LHCN-M2 (cell line): Measurements from ENCODE around the gene PROSER3. TPM values are rescaled to one million over a fixed set of nuclear protein-coding genes. Genes with fewer than 3 reads are reported as not detected.
"Not testable (repeated sequence)": the region's sequence is repeated elsewhere in the genome, so short reads cannot be mapped to it uniquely, and the experiment has no call there.

Experiments
- DNase-seq: peaks from one replicate; pipeline ENCODE4 v3.0.0-alpha.2; 2012; ENCODE audit warnings: low read depth
- total RNA-seq: library from RNA; depleted of rRNA; stranded (reverse); fragments of >200 nt; gene quantifications from 2 replicates; pipeline ENCODE4 v1.2.3, GENCODE V29; 2014

The PROSER3 gene
- total RNA-seq, 1 experiment from 2014 or later: 7.2 TPM

DNA sequence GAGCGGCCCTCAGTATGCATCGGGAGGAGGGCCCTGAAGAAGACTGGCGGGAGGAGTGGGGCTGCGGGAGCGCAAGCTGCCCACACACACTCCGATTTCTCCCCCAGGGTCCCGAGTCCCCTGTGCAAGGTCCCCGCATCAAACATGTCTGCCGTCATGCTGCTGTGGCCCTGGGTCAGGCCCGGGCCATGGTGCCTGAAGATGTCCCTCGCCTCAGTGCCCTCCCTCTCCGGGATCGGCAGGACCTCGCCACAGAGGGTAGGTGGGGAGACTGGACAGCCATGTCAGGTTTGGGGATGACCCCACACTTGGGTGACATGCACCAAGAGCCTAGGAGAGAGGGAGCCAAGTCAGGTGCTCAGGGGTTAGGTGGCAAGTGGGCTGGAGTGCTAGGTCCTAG lies 35.5 kb upstream of the PROSER3 start:
- no peak for DNase-seq

DNA sequence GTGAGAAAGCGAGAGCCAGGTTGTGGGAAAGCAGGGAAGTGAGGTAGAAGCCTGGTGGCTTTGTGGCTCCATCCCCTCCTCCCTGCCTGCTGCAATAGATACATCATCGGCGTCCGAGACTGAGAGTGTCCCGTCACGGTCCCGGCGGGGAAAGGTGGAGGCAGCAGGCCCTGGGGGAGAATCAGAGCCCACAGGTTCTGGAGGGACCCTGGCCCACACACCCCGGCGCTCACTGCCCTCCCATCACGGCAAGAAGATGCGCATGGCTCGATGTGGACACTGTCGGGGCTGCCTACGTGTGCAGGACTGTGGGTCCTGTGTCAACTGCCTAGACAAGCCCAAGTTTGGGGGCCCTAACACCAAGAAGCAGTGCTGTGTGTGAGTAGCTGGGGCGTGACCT lies 35.1 kb upstream of the PROSER3 start:
- DNase-seq: no peak

DNA sequence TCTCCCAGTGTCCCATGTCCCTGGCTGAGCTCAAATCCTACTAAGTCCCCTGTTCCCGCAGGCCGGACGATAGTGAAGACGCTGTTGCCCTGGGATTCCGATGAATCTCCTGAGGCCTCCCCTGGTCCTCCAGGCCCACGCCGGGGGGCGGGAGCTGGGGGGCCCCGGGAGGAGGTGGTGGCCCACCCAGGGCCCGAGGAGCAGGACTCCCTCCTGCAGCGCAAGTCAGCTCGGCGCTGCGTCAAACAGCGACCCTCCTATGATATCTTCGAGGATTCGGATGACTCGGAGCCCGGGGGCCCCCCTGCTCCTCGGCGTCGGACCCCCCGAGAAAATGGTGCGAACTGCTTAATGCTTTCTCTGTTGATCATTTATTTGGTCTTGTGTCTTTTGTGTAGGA lies 34.3 kb upstream of the PROSER3 start:
- no peak for DNase-seq

DNA sequence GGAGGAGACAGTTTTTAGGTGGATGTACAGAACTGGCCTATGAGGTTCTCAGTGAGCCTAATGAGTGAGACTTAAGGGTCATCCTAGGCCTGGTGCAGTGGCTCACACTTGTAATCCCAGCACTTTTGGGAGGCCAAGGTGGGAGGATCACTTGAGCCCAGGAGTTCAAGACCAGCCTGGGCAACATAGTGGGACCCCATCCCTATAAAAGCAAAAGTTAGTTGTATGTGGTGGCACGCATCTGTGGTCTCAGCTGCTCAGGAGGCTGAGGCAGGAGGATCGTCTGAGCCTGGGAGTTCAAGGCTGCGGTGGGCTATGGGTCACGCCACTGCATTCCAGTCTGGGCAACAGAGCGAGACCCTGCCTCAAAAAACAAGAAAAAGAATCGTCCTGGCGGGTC lies 33.8 kb upstream of the PROSER3 start:
- not testable (repeated sequence) for DNase-seq

DNA sequence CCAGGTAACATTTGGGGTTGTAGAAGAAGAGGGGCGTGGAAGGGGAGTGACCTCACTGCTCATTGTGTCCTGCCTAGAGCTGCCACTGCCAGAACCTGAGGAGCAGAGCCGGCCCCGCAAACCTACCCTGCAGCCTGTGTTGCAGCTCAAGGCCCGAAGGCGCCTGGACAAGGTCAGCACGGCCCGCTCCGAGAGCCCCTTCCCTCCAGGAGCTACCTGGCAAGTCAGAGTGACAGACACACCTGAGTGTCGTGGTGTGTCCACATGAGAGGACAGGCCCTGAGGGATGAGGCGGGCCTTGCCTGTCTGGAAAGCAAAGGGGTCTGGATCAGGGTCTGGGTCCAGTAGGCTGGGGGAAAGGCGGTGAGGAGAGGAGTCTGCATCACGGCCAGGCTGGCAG lies 33.4 kb upstream of the PROSER3 start:
- DNase-seq: no peak

DNA sequence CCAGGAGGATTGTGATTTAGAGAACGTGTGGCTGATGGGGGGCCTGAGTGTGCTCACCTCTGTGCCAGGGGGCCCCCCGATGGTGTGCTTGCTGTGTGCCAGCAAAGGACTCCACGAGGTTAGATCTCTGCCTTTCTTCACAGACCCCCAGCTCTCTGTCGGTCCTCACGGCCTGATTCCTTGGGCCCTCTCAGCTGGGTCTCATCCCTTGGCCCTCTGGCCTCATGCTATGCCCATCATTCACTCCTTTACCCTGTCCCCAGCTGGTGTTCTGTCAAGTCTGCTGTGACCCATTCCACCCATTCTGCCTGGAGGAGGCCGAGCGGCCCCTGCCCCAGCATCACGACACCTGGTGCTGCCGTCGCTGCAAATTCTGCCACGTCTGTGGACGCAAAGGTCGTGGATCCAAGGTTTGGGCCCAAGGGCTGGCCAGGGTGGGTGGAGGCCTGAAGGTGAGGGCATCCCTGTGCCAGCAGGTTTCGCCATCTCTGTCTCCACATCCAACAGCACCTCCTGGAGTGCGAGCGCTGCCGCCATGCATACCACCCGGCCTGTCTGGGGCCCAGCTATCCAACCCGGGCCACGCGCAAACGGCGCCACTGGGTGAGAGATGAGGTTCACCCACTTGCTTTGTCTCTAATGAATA lies 32.6 kb upstream of the PROSER3 start:
- DNase-seq: no peak

DNA sequence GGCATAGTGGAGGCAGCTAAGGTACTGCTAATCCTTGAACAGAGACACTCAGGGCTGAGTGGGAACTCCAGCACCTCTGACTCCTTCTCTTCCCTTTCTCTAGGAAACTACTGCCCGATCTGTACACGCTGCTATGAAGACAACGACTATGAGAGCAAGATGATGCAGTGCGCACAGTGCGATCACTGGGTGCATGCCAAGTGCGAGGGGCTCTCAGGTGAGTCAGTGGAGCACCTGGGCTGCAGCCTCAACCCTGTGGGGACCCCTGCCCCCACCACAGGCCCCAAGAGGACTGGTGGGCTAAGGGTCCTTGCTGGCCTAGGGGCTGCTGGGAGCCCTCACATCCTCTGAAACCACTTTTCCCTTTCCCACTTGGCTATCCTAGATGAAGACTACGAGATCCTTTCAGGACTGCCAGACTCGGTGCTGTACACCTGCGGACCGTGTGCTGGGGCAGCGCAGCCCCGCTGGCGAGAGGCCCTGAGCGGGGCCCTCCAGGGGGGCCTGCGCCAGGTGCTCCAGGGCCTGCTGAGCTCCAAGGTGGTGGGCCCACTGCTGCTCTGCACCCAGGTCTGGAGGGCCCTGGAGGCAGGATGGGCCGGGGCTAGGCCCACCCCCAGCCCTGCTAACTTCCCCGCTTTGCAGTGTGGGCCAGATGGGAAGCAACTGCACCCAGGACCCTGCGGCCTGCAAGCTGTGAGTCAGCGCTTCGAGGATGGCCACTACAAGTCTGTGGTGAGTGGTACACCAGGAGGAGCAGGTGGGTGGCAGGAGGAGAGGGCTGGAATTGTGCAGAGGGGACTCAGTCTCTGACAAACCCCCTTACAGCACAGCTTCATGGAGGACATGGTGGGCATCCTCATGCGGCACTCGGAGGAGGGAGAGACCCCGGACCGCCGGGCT lies 30.7 kb upstream of the PROSER3 start:
- DNase-seq: no peak

DNA sequence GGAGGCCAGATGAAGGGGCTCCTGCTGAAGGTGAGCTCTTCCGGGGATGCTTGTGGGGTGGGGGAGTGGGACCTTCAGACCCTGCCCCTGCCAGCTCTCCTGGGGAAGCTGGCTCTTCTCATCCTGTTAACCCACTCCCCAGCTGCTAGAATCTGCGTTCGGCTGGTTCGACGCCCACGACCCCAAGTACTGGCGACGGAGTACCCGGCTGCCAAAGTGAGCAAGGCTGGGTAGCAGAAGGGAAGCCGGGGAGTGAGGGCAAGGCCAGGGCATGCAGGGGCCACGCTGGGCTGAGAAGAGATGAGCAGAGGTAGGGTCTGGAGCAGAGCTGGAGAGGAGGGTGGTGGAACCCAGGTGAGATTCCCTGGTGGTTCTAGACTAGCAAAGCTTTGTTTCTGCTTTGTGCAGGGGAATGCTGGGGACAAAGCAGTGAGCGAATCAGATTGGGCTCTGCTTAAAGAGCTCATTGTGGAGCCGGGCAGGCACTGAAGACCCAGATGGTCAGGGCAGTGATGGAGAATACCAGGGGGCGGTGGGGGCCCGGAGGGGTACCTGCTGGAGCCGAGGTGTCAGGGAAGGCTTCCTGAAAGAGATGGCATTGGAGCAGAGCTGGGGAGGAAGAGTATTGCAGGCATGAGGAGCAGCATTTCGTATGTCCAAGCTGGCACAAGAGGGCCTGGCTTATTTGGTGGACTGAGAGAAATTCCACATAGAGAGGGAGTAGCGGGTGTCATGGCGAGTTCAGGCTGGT lies 29.8 kb upstream of the PROSER3 start:
- no peak for DNase-seq

DNA sequence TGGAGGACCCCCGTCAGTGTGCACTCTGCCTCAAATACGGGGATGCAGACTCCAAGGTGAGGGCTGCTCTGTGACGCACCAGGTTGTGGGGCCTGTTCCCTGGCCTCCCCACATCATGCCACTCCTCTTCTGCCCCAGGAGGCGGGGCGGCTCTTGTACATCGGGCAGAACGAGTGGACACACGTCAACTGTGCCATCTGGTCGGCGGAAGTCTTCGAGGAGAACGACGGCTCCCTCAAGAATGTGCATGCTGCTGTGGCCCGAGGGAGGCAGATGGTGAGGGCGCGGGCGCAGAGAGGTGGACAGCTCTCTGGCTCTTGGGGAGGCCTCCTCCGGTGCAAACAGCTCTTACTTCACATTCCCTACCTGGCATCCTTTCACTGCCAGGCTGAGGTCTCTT lies 29.0 kb upstream of the PROSER3 start:
- no peak for DNase-seq

DNA sequence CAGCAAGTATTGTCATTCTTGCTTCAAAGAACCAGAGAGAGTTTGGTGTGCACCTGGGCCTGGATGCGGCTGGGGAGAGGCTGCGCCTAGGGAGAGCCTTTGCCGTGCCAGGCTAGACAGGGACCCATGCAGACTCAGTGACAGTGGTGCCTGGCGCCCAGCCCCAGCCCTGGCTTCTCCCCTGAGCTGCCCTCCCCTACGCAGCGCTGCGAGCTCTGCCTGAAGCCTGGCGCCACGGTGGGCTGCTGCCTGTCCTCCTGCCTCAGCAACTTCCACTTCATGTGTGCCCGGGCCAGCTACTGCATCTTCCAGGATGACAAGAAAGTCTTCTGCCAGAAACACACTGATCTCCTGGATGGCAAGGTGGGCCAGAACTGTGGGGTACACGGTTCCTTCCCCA lies 28.2 kb upstream of the PROSER3 start:
- DNase-seq: no peak

DNA sequence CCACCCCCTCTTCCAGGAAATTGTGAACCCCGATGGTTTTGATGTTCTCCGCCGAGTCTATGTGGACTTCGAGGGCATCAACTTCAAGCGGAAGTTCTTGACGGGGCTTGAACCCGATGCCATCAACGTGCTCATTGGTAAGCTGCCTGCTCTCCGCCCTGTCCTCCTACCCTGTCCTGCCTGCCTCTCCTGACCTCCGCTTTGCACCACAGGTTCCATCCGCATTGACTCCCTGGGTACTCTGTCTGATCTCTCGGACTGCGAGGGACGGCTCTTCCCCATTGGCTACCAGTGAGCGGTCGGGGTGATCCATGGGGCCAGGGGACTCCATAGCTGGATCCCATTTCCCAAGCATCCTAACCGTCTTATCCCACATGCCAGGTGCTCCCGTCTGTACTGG lies 27.6 kb upstream of the PROSER3 start:
- no peak for DNase-seq

DNA sequence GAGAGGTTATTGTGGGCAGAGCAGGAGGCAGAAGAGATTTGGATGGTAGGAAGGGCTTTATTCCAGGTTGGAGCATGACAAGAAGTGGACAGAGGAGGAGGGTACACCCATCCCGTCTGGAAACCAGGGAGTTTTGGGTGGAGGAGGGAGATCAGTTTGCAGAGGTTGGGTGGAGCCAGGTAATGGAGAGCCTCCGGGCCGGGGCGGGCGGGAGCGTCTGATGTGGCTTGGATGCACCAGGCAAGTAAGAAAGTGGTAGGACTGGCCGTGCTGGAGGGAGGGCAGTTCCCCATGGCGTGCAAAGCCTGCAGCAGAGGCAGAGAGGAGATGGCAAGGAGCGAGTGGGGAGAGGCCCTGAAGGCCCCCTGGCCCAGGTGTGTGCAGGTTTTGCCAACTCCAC lies 26.6 kb upstream of the PROSER3 start:
- DNase-seq: no peak

DNA sequence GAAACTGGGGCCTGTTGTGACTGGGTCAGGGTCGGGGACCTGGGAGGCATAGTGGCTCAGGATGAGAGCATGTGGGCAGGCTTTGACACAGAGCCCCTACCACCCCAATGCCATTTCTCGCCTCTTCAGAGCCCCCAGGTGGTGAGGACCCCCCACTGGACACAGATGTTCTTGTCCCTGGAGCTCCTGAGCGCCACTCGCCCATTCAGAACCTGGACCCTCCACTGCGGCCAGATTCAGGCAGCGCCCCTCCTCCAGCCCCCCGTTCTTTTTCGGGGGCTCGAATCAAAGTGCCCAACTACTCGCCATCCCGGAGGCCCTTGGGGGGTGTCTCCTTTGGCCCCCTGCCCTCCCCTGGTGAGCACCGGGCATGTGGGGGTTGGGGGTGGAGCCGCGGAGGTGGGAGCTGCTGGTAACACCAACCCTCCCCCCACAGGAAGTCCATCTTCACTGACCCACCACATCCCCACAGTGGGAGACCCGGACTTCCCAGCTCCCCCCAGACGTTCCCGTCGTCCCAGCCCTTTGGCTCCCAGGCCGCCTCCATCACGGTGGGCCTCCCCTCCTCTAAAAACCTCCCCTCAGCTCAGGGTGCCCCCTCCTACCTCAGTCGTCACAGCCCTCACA lies 26.1 kb upstream of the PROSER3 start:
- no peak for DNase-seq

DNA sequence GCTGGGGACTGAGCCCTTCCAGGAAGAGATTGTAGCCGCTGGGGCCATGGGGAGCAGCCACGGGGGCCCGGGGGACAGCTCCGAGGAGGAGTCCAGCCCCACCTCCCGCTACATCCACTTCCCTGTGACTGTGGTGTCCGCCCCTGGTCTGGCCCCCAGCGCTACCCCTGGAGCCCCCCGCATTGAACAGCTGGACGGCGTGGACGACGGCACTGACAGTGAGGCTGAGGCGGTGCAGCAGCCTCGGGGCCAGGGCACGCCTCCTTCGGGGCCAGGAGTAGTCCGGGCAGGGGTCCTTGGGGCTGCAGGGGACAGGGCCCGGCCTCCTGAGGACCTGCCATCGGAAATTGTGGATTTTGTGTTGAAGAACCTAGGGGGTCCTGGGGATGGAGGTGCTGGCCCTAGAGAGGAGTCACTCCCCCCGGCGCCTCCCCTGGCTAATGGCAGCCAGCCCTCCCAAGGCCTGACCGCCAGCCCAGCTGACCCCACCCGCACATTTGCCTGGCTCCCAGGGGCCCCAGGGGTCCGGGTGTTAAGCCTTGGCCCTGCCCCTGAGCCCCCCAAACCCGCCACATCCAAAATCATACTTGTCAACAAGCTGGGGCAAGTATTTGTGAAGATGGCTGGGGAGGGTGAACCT lies 25.3 kb upstream of the PROSER3 start:
- DNase-seq: no peak

DNA sequence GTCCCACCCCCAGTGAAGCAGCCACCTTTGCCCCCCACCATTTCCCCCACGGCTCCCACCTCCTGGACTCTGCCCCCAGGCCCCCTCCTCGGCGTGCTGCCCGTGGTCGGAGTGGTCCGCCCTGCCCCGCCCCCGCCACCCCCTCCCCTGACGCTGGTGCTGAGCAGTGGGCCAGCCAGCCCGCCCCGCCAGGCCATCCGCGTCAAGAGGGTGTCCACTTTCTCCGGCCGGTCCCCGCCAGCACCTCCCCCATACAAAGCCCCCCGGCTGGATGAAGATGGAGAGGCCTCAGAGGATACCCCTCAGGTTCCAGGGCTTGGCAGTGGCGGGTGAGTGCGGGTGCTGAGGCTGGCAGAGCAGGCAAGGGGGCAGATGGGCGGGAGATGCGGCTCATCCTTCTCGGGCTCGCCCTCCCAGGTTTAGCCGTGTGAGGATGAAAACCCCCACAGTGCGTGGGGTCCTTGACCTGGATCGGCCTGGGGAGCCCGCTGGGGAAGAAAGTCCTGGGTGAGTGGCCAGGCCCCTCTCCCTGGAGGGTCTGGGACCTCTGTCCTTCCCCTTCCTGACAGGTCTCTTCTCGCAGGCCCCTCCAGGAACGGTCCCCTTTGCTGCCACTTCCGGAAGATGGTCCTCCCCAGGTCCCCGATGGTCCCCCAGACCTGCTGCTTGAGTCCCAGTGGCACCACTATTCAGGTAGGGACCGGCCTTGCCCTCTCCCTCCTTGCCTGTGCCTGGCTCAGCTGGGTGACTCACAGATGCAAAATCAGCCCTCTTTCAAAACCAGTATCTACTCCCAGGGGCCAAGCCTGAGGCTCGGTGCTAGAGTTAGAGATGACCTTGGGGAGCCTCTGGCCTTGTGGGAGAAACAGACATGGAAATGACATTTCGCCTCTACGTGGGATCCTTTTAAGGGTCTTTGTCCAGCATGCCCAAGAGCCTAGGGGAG lies 24.5 kb upstream of the PROSER3 start:
- DNase-seq: no peak

DNA sequence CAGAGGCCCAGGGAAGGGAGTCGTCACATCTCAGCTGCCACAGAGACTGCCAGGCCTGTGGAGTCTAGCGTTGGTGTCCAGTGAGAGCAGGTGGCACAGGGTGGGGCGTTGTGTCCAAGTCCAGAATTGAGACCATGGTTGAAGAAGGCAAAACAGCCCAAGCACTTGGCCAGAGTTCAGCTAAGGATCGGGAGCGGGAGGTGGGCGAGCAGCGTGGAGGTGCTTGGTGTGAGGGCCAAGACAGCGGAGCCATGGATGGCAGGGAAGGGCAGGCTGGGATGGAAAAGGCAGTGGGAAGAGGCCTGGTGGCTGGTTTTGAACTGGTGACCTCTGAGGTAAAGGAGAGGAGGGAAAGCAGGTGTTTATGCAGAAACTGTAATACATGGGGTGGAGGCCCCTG lies 23.7 kb upstream of the PROSER3 start:
- no peak for DNase-seq

DNA sequence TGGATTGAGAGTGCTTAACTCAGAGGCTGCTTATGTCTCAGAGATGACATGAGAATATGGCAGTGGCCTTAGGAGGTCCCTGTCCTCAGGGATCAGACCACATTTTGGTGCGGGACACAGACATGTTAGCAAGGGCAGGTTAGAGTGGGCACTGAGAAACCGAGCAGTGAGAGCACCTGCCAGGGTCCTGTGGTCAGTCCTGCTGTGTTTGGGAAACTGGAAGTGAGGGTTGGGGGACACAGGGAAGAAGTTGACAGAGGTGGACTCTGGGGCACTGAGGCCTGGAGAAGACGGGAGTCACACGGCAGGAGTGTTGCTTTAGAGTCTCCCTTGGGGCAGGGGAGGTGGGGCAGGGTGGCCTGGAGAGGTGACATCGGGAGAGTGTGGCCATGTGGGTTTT lies 23.1 kb upstream of the PROSER3 start:
- DNase-seq: no peak

DNA sequence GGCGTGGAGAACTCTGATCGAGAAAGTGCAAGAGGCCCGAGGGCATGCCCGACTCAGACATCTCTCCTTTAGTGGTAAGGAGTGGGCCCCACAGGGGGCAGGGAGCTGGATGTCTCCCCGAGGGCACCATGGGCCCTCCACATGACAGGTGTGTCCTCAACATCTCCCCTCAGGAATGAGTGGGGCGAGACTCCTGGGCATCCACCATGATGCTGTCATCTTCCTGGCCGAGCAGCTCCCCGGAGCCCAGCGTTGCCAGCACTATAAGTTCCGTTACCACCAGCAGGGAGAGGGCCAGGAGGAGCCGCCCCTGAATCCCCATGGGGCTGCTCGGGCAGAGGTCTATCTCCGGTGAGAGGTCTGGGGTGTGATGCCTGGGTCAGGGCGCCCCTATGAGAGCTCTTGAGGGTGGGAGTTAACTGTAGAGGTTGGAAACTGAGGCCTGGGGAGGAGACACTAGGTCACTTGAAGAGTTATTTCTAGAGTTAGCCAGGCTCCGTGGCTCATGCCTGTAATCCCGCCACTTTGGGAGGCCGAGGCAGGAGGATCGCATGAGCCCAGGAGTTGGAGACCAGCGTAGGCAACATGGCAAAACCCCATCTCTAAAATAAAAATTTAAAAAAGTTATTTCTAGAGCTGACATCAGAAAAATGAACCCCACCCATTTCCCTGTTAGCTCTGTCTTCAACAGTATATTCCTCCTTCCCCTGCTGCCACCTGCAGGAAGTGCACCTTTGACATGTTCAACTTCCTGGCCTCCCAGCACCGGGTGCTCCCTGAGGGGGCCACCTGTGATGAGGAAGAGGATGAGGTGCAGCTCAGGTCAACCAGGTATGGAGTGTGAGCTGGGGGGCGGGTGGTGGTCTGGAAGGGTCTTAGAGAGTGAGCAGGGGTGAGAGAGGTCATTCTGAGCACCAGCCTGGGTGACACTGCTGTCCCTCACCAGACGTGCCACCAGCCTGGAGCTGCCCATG lies 20.8 kb upstream of the PROSER3 start:
- DNase-seq: no peak
